NB4 (cell line): ENCODE measurements around the gene USP31.

Source experiments
- DNase-seq: peaks from one replicate; pipeline ENCODE4 v3.0.0; 2010; ENCODE audit warnings: low read depth
- H3K4me3 ChIP-seq: one replicate; pipeline ENCODE4 v1.5.1; 2011; ENCODE audit warnings: mild to moderate bottlenecking, low read depth, low read length, moderate library complexity
- MAX ChIP-seq: IDR thresholded peaks from 2 replicates; pipeline ENCODE4 v1.6.1; 2011; ENCODE audit warnings: low read depth, low read length
- MYC ChIP-seq: IDR thresholded peaks from 2 replicates; pipeline ENCODE4 v1.6.1; 2011; ENCODE audit warnings: low read depth, low read length
- POLR2A ChIP-seq: IDR thresholded peaks from 2 replicates; pipeline ENCODE4 v1.6.1; 2011; ENCODE audit warnings: mild to moderate bottlenecking; ENCODE audit not compliant: insufficient read length; ENCODE audit errors: extremely low read depth
- TF ChIP-seq, protein P1 (sequence below): IDR thresholded peaks from one replicate; pipeline ENCODE4 v1.5.1; 2012; ENCODE audit warnings: low read depth, low read length

Gene USP31

GRCh38 chr16:23182679-23183542 is 33.7 kb upstream of the USP31 start, which contains the start of gene SCNN1G:
Gene SCNN1G (plus strand): TSS chr16:23182745. CDS start chr16:23186272, 3,527 bp downstream.
- H3K4me3 ChIP-seq: no peak within 1 kb of the TSS
- DNase-seq: peak; percentile 4
- TF ChIP-seq MAX: no peak
- TF ChIP-seq MYC: no peak
- TF ChIP-seq POLR2A: no peak
- TF ChIP-seq, protein P1, sequence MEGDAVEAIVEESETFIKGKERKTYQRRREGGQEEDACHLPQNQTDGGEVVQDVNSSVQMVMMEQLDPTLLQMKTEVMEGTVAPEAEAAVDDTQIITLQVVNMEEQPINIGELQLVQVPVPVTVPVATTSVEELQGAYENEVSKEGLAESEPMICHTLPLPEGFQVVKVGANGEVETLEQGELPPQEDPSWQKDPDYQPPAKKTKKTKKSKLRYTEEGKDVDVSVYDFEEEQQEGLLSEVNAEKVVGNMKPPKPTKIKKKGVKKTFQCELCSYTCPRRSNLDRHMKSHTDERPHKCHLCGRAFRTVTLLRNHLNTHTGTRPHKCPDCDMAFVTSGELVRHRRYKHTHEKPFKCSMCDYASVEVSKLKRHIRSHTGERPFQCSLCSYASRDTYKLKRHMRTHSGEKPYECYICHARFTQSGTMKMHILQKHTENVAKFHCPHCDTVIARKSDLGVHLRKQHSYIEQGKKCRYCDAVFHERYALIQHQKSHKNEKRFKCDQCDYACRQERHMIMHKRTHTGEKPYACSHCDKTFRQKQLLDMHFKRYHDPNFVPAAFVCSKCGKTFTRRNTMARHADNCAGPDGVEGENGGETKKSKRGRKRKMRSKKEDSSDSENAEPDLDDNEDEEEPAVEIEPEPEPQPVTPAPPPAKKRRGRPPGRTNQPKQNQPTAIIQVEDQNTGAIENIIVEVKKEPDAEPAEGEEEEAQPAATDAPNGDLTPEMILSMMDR: no peak

GRCh38 chr16:23182206-23182678 is 33.0 kb upstream of the USP31 start:
- peak; percentile 77 for DNase-seq
- TF ChIP-seq MYC: no peak
- TF ChIP-seq POLR2A: no peak
- no peak for TF ChIP-seq MAX
- TF ChIP-seq, protein P1: peak; percentile 76
- no peak overlapping the region for H3K4me3 ChIP-seq

GRCh38 chr16:23181506-23181905 is 32.3 kb upstream of the USP31 start:
- H3K4me3 ChIP-seq: no peak overlapping the region
- no peak for DNase-seq
- TF ChIP-seq MAX: no peak
- TF ChIP-seq, protein P1: no peak

GRCh38 chr16:23175651-23176050 is 26.4 kb upstream of the USP31 start:
- no peak for DNase-seq
- H3K4me3 ChIP-seq: no peak overlapping the region
- TF ChIP-seq MAX (no peak), POLR2A (no peak), MYC (no peak)
- TF ChIP-seq, protein P1: no peak

- peak; percentile 17 for DNase-seq
- no peak overlapping the region for H3K4me3 ChIP-seq
- TF ChIP-seq, protein P1: no peak
- no peak for TF ChIP-seq MAX
- no peak for TF ChIP-seq POLR2A
- TF ChIP-seq MYC: no peak
Observed at GRCh38 chr16:23174622-23175021, 25.4 kb upstream of the USP31 start.
